ENCODE results near the gene RXFP4. TPM values are rescaled to one million over a fixed set of nuclear protein-coding genes. Genes with fewer than 3 reads are reported as not detected.
A peak's percentile ranks its signal among the peaks of the same experiment; 100 is the strongest.

Gene RXFP4
- total and polyA plus RNA-seq, 9 of the 15 experiments (the other 6 are each of a cell fraction or from before 2014, with no cell fraction given), result 0.64 TPM; not detected in 8

DNA sequence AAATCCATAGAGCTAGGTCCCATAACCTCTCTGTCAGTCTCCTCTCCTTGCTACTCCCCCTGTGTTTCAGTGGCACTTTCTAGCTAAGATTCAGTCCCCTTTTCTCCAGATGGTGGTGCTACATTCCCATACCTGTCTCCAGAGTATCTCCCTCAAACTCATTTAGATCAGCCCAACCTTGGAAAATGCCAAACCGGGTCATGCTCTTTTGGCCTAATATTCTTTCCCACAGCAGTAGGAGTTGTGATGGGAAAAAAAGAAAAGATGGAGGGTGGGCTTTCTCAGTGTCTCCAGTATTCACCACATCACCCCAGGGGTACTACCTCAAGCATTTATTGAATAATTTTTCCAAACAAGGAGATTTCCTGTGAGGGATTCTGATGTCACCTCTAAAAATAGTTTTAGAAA is 3.2 kb upstream of the RXFP4 start (continued):
- TF ChIP-seq MGA (IDR thresholded peaks at IDR 0.05) (no peak), NCOA4 (IDR thresholded peaks at IDR 0.05; ENCODE audit: partially characterized antibody) (no peak), STAT5B (CRISPR knock-in tag; IDR thresholded peaks at IDR 0.05) (no peak), L3MBTL2 (IDR thresholded peaks at IDR 0.05) (0 out of 2 replicates have a peak, but pooled peaks have one; percentile 7), SP1 (CRISPR knock-in tag; IDR thresholded peaks at IDR 0.05) (no peak), CXXC5 (CRISPR knock-in tag; IDR thresholded peaks at IDR 0.05) (no peak), ZFP36 (IDR thresholded peaks at IDR 0.05; ENCODE audit: low read depth, low read length, partially characterized antibody) (no peak), RUNX1 (IDR thresholded peaks at IDR 0.05; ENCODE audit: low read depth) (no peak), ZNF592 (IDR thresholded peaks at IDR 0.05) (0 out of 2 replicates have a peak, but pooled peaks have one; percentile 35), MLLT1 (IDR thresholded peaks at IDR 0.05) (peak in 1 of 2 experiments; percentile 61; a peak in 1 of 4 replicates)
